ENCODE results near the gene NUCB1.

The NUCB1 gene

DNA sequence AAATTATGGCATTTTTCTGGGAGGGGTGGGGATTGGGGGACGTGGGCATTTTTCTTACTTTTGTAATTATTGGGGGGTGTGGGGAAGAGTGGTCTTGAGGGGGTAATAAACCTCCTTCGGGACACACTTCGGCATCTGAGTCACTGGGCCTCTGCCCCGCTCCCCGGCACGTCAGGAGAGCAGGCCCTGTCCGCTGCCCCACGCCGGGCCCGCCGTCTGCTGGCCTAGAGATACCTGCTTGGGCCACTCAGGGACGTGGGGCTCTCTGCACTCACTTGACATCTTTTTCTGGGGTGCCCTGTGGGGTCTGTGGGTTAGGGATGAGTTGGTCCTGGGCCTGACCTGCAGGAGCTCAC lies 61.5 kb downstream of the NUCB1 start:
- peak overlapping the region; percentile 95 for H3K27ac ChIP-seq
- no peak for DNase-seq (ENCODE audit: low spot score)
- TF ChIP-seq, protein P1, sequence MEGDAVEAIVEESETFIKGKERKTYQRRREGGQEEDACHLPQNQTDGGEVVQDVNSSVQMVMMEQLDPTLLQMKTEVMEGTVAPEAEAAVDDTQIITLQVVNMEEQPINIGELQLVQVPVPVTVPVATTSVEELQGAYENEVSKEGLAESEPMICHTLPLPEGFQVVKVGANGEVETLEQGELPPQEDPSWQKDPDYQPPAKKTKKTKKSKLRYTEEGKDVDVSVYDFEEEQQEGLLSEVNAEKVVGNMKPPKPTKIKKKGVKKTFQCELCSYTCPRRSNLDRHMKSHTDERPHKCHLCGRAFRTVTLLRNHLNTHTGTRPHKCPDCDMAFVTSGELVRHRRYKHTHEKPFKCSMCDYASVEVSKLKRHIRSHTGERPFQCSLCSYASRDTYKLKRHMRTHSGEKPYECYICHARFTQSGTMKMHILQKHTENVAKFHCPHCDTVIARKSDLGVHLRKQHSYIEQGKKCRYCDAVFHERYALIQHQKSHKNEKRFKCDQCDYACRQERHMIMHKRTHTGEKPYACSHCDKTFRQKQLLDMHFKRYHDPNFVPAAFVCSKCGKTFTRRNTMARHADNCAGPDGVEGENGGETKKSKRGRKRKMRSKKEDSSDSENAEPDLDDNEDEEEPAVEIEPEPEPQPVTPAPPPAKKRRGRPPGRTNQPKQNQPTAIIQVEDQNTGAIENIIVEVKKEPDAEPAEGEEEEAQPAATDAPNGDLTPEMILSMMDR (conservative IDR thresholded peaks at IDR 0.05; ENCODE audit: low read depth): no peak
- ChIA-PET POLR2A (ENCODE audit: low non-redundant PET) (interaction anchor here (0.8 kb wide), 1 partner anchor 9 kb away, joined by 5 read pairs; no protein-coding TSS in a partner anchor), CTCF (interaction anchor here (0.7 to 1.4 kb wide), 2 partner anchors 9 to 1977 kb away, joined by 3 read pairs; no protein-coding TSS in a partner anchor)

DNA sequence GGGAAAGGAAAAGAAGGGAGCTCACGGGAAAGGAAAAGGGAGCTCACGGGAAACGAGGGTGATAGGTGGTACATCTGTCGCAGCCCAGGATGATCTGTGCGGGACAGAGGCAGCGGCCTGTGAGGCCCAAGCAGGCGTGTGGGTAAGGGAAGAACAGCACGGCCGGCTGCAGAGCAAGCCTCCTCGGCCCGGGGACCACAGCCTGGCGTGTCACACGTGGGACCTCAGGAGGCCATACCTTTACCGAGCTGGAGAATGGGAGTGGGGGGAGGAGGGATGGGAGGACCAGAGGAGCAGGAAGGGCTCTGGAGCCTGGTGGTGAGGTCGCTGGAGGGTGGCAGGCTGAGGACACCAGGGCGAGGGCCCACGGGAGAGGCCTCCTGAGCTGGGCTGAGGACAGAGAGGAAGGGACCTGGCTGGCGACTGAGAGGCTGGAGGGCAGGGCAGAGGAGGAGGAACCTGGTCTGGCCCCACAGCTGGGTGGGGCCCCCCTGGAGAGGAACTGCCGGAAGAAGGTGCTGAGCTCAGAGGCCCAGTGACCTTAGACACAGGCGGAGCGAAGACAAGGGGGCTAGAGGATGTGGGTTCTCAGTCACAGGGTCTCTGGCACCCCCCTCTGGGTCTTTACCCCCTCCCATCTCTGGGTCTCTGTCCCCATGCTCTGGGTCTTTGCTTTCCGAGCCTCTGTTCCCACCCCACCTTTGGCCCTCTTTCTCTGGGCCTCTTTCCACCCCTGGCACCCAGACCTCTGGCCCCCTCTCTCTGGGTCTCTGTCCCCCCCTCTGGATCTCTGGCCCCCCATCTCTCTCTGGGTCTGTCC lies 62.1 kb downstream of the NUCB1 start:
- TF ChIP-seq, protein P1 (conservative IDR thresholded peaks at IDR 0.05; ENCODE audit: low read depth): no peak
- DNase-seq (ENCODE audit: low spot score): no peak

DNA sequence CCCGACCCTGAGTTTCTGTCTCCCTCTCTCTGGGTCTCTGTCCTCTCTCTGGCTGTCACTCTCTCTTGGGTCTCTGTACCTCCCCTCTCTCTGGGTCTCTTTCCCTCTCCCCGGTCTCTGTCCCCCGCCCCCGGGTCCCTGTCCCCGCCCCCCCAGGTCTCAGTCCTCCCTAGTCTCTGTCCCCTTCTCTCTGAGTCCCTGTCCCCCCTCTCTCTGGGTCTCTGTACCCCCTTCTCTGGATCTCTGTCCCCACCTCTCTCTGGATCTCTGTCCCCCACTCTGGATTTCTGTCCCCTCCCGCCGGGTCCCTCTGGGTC lies 62.7 kb downstream of the NUCB1 start:
- ChIA-PET CTCF (interaction anchor here (1.4 kb wide), 1 partner anchor 8 kb away, joined by 3 read pairs; no protein-coding TSS in a partner anchor), POLR2A (ENCODE audit: low non-redundant PET) (interaction anchor here (0.7 kb wide), 1 partner anchor 9 kb away, joined by 4 read pairs; no protein-coding TSS in a partner anchor)
- H3K27ac ChIP-seq: peak overlapping the region; percentile 95
- TF ChIP-seq, protein P1 (conservative IDR thresholded peaks at IDR 0.05; ENCODE audit: low read depth): no peak
- no peak for DNase-seq (ENCODE audit: low spot score)

More for the DNA sequence above, 62.1 kb downstream of the NUCB1 start:
- POLR2A ChIA-PET (ENCODE audit: low non-redundant PET): interaction anchor here (0.7 to 0.8 kb wide), 2 partner anchors 9 to 10 kb away, joined by 4 to 5 read pairs; no protein-coding TSS in a partner anchor
- peak overlapping the region; percentile 95 for H3K27ac ChIP-seq
- CTCF ChIA-PET: interaction anchor here (0.7 to 1.4 kb wide), 2 partner anchors 8 to 1977 kb away, joined by 3 read pairs; no protein-coding TSS in a partner anchor

DNA sequence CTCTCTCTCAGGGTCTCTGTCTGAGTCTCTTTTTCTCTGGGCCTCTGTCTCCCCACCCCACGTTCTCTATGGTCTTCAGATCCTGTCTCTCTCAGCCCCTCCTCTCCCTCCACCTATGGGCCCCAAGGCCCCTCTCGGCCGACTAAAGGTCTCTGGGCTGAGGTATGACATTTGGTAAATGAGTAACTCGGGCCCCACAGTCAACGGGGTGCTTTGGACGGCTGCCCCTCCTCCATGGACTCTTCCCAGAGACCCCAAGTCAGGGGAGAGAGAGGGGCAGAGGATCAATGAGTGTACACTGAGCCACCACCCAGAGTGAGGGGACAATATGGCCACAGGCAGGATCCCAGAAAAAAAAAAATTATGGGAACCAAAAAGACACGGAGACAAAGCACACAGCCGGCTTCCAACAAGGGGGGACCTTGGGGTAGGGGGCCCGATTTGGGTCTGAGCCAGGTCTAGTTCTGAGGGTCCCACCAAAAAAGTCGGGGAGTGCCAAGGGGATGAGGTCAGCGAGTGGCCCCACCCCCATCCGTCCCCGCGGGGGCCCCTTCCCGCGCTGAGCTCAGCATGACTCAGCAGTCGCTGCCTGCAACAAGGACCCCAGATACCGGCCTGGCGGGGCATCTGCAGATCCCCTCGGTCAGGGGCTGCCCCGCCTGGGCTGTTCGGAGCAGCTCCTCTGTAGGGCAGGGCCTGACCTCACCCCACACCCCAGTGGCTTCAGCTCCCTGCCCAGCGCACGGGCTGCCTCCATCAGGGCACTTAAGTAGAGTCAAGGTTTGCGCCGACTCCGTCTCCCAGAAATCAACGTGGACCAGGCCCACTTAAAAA lies 63.5 kb downstream of the NUCB1 start:
- peak; percentile 75 for DNase-seq (ENCODE audit: low spot score)
- POLR2A ChIA-PET (ENCODE audit: low non-redundant PET): interaction anchor here (0.6 to 0.8 kb wide), 2 partner anchors 85 to 92 kb away, joined by 3 to 4 read pairs; partner anchors contain the start of gene PPP1R15A
- peak overlapping the region; percentile 95 for H3K27ac ChIP-seq
- CTCF ChIA-PET: interaction anchor here (0.6 to 0.8 kb wide), 3 partner anchors 25 to 100 kb away, joined by 3 to 5 read pairs (median 4); no protein-coding TSS in a partner anchor
- TF ChIP-seq, protein P1 (conservative IDR thresholded peaks at IDR 0.05; ENCODE audit: low read depth): no peak

DNA sequence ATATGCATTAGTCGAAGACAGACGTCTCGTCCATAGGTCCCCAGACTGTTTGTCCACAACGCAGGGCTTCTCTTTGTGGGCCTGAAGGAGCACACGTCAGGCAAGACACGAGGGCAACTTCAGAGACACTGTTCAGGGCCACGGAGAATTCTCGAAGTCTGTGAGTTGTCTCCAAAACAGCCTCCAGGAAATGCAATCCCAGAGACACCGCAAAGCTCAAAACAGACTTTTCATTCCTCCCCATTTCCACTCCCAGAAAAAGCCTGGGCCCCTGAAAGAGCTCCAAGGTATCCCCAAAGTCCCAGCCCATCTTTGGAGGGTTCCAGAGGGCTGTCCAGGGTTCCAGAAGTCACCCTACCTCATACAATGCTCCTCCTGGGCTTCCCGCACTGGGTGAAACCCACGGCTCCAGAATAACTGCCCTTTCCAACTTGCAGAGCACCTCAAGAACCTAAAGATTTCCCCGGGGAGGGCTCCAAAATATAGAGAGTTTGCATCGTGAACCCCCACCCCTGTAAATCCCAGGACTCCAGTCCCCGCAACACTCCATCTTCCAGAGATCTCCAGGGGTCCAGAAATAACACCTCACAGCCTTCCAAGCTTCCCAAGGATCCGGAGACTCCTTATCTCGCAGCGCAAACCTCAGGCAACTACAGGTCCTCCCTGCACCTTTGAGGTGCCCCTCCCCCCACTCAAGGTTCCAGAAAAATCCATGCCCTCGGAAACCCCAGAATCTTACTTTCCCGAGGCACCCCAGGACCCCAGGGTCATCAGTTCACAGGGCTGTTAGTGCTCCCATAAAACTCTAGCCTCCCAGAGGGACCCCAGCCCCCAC lies 64.3 kb downstream of the NUCB1 start:
- POLR2A ChIA-PET (ENCODE audit: low non-redundant PET): interaction anchor here (0.6 kb wide), 1 partner anchor 86 kb away, joined by 4 read pairs; no protein-coding TSS in a partner anchor
- no peak for DNase-seq (ENCODE audit: low spot score)
- CTCF ChIA-PET: interaction anchor here (0.6 to 0.8 kb wide), 3 partner anchors 24 to 99 kb away, joined by 3 to 5 read pairs (median 4); no protein-coding TSS in a partner anchor
- H3K27ac ChIP-seq: peak overlapping the region; percentile 95
- TF ChIP-seq, protein P1 (conservative IDR thresholded peaks at IDR 0.05; ENCODE audit: low read depth): no peak

Measured in RWPE1 (cell line).